Neural cell (in vitro differentiated cells): ENCODE data around the gene ATP9B. TPM values are rescaled to one million over a fixed set of nuclear protein-coding genes. Genes with fewer than 3 reads are reported as not detected.
"Not testable (repeated sequence)": the region's sequence is repeated elsewhere in the genome, so short reads cannot be mapped to it uniquely, and the experiment has no call there.

Experiments used
- H2AFZ ChIP-seq: fragments of 200-600, 300-800 bp; sonication (generic), shearing (Covaris generic); 2 replicates; pipeline ENCODE4 v1.6.0; 2014; ENCODE audit warnings: low read depth, mild to moderate bottlenecking, antibody characterized with exemption, low read length, moderate library complexity
- H3F3A ChIP-seq: fragments of 200-600 bp; shearing (Covaris generic); 2 replicates; pipeline ENCODE4 v1.6.1; 2016; ENCODE audit warnings: mild to moderate bottlenecking, moderate library complexity, mixed read lengths, antibody characterized with exemption, low read length; ENCODE audit not compliant: insufficient read depth, poor library complexity, severe bottlenecking
- H3K27ac ChIP-seq: fragments of 200-600, 300-800 bp; sonication (generic), shearing (Covaris generic); 2 replicates; pipeline ENCODE4 v1.5.1; 2014; ENCODE audit warnings: mild to moderate bottlenecking, low read length, moderate library complexity
- H3K27me3 ChIP-seq: fragments of 300-800, 200-600 bp; sonication (generic), shearing (Covaris generic); 2 replicates; pipeline ENCODE4 v1.6.0; 2014; ENCODE audit warnings: mild to moderate bottlenecking, low read depth, low read length, moderate library complexity; ENCODE audit not compliant: insufficient read depth
- H3K36me3 ChIP-seq: fragments of 300-800, 200-600 bp; sonication (generic), shearing (Covaris generic); 2 replicates; pipeline ENCODE4 v1.5.1; 2014; ENCODE audit warnings: mild to moderate bottlenecking, antibody characterized with exemption, low read length, moderate library complexity; ENCODE audit not compliant: insufficient read depth
- H3K4me2 ChIP-seq: fragments of 300-800, 200-600 bp; sonication (generic), shearing (Covaris generic); 2 replicates; pipeline ENCODE4 v1.6.0; 2014; ENCODE audit warnings: mild to moderate bottlenecking, low read length
- H3K4me3 ChIP-seq: fragments of 300-800, 200-600 bp; sonication (generic), shearing (Covaris generic); 2 replicates; pipeline ENCODE4 v1.5.1; 2014; ENCODE audit warnings: mild to moderate bottlenecking, low read length, moderate library complexity
- H3K79me2 ChIP-seq: fragments of 200-600 bp; shearing (Covaris generic); replicated peaks from 2 replicates; pipeline ENCODE4 v1.6.0; 2014; ENCODE audit warnings: mild to moderate bottlenecking, low read length, moderate library complexity; ENCODE audit not compliant: insufficient read depth
- H3K9ac ChIP-seq: fragments of 300-800, 200-600 bp; sonication (generic), shearing (Covaris generic); 2 replicates; pipeline ENCODE4 v1.6.1; 2016; ENCODE audit warnings: mild to moderate bottlenecking, low read length, mixed read lengths
- H3K9me2 ChIP-seq: fragments of 200-600 bp; shearing (Covaris generic); 2 replicates; pipeline ENCODE4 v1.6.1; 2016; ENCODE audit warnings: mild to moderate bottlenecking, low read length, mixed read lengths; ENCODE audit not compliant: insufficient read depth
- H3K9me3 ChIP-seq: fragments of 200-600, 300-800 bp; sonication (generic), shearing (Covaris generic); 2 replicates; pipeline ENCODE4 v1.6.1; 2016; ENCODE audit warnings: mild to moderate bottlenecking, mixed run types, low read length, moderate library complexity, mixed read lengths
- H4K20me1 ChIP-seq: fragments of 200-600 bp; shearing (Covaris generic); 2 replicates; pipeline ENCODE4 v1.6.1; 2016; ENCODE audit warnings: mild to moderate bottlenecking, mixed run types; ENCODE audit not compliant: insufficient read depth
- EP300 ChIP-seq: fragments of 450-650 bp; conservative IDR thresholded peaks from 2 replicates; pipeline ENCODE4 v1.6.1; 2014; ENCODE audit warnings: antibody characterized with exemption, mild to moderate bottlenecking, moderate library complexity; ENCODE audit not compliant: poor library complexity, severe bottlenecking
- EZH2 ChIP-seq: fragments of 200-600, 300-800 bp; shearing (Covaris generic), sonication (generic); IDR thresholded peaks from 2 replicates; pipeline ENCODE4 v1.6.1; 2014; ENCODE audit warnings: antibody characterized with exemption, low read length, borderline replicate concordance, mild to moderate bottlenecking; ENCODE audit not compliant: insufficient read depth, poor library complexity, severe bottlenecking
- MXI1 ChIP-seq: fragments of 450-650 bp; conservative IDR thresholded peaks from 2 replicates; pipeline ENCODE4 v1.6.1; 2014; ENCODE audit warnings: antibody characterized with exemption, mild to moderate bottlenecking; ENCODE audit not compliant: poor library complexity, severe bottlenecking
- POLR2AphosphoS5 ChIP-seq: IDR thresholded peaks from 2 replicates; pipeline ENCODE4 v1.6.1; 2012
- RAD21 ChIP-seq: fragments of 450-650 bp; conservative IDR thresholded peaks from 2 replicates; pipeline ENCODE4 v1.6.1; 2014; ENCODE audit warnings: antibody characterized with exemption, mild to moderate bottlenecking, moderate library complexity
- SMC3 ChIP-seq: fragments of 450-650 bp; conservative IDR thresholded peaks from 2 replicates; pipeline ENCODE4 v1.6.1; 2014; ENCODE audit warnings: antibody characterized with exemption, mild to moderate bottlenecking, moderate library complexity; ENCODE audit not compliant: poor library complexity
- TAF1 ChIP-seq: IDR thresholded peaks from 2 replicates; pipeline ENCODE4 v1.6.1; 2012; ENCODE audit warnings: low read depth
- polyA plus RNA-seq: library from polyadenylated mRNA; depleted of rRNA; stranded (reverse); fragments of >200 nt; gene quantifications from 2 replicates; pipeline ENCODE4 v1.2.3, GENCODE V29; 2014
- TF ChIP-seq, protein P1 (sequence below): IDR thresholded peaks from 2 replicates; pipeline ENCODE4 v1.6.1; 2012; ENCODE audit warnings: borderline replicate concordance
- TF ChIP-seq, protein P2 (sequence below): fragments of 450-650 bp; IDR thresholded peaks from 2 replicates; pipeline ENCODE4 v1.5.1; 2014; ENCODE audit warnings: antibody characterized with exemption, mild to moderate bottlenecking, moderate library complexity; ENCODE audit not compliant: poor library complexity, severe bottlenecking

Gene ATP9B
- polyA plus RNA-seq, 1 donor from 2014 or later, result 15.4 TPM

DNA sequence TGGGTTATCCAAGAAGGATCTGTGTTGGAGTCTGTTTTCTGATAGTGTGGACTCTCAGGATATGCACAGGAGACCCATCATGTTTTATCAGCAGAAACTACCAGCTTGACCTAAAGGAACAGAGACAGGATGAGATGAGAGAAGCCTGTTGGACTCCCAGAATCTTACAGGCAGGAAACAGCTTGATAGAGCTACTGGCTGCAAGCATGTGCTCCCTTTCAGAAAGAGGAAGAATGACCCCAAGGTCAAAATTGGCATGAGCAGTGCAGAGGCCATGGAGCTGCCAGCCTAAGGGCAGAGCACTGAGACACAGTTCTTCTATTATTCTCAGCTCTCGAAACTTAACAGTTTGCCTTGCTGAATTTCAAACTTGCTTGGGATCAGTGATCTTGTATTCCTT lies 191.3 kb downstream of the ATP9B start:
- TF ChIP-seq, protein P1, sequence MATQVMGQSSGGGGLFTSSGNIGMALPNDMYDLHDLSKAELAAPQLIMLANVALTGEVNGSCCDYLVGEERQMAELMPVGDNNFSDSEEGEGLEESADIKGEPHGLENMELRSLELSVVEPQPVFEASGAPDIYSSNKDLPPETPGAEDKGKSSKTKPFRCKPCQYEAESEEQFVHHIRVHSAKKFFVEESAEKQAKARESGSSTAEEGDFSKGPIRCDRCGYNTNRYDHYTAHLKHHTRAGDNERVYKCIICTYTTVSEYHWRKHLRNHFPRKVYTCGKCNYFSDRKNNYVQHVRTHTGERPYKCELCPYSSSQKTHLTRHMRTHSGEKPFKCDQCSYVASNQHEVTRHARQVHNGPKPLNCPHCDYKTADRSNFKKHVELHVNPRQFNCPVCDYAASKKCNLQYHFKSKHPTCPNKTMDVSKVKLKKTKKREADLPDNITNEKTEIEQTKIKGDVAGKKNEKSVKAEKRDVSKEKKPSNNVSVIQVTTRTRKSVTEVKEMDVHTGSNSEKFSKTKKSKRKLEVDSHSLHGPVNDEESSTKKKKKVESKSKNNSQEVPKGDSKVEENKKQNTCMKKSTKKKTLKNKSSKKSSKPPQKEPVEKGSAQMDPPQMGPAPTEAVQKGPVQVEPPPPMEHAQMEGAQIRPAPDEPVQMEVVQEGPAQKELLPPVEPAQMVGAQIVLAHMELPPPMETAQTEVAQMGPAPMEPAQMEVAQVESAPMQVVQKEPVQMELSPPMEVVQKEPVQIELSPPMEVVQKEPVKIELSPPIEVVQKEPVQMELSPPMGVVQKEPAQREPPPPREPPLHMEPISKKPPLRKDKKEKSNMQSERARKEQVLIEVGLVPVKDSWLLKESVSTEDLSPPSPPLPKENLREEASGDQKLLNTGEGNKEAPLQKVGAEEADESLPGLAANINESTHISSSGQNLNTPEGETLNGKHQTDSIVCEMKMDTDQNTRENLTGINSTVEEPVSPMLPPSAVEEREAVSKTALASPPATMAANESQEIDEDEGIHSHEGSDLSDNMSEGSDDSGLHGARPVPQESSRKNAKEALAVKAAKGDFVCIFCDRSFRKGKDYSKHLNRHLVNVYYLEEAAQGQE, result no peak
- TF ChIP-seq, protein P2, sequence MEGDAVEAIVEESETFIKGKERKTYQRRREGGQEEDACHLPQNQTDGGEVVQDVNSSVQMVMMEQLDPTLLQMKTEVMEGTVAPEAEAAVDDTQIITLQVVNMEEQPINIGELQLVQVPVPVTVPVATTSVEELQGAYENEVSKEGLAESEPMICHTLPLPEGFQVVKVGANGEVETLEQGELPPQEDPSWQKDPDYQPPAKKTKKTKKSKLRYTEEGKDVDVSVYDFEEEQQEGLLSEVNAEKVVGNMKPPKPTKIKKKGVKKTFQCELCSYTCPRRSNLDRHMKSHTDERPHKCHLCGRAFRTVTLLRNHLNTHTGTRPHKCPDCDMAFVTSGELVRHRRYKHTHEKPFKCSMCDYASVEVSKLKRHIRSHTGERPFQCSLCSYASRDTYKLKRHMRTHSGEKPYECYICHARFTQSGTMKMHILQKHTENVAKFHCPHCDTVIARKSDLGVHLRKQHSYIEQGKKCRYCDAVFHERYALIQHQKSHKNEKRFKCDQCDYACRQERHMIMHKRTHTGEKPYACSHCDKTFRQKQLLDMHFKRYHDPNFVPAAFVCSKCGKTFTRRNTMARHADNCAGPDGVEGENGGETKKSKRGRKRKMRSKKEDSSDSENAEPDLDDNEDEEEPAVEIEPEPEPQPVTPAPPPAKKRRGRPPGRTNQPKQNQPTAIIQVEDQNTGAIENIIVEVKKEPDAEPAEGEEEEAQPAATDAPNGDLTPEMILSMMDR, result no peak
- TF ChIP-seq EP300 (no peak), EZH2 (no peak), RAD21 (no peak), TAF1 (no peak), SMC3 (no peak), POLR2AphosphoS5 (no peak), MXI1 (no peak)

DNA sequence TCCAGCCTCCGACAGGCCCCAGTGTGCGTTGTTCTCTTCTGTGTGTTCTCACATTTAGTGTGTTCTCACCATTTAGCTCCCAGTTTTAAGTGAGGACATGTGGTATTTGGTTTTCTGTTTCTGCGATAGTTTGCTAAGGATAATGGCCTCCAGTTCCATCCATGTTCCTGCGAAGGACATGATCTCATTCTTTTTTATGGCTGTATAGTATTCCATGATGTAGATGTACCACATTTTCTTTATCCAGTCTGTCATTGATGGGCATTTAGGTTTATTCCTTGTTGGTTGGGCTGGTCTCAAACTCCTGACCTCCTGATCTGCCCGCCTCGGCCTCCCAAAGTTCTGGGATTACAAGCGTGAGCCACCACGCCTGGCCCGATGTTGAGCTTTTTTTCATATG lies 195.9 kb downstream of the ATP9B start:
- not testable (repeated sequence) for H2AFZ ChIP-seq, H3K9ac ChIP-seq, H3K27me3 ChIP-seq, H3K36me3 ChIP-seq, H3K9me2 ChIP-seq, H3K4me2 ChIP-seq, H3K9me3 ChIP-seq, H3K27ac ChIP-seq, H3F3A ChIP-seq, H3K79me2 ChIP-seq, H4K20me1 ChIP-seq, H3K4me3 ChIP-seq

More for the DNA sequence above, 191.3 kb downstream of the ATP9B start:
- no peaks in the 10 kb centered on the region for H3F3A ChIP-seq
- H3K9me2 ChIP-seq, result no peaks in the 10 kb centered on the region
- no peaks in the 10 kb centered on the region for H3K9me3 ChIP-seq
- no peak overlapping the region for H3K4me2 ChIP-seq
- H3K9ac ChIP-seq, result no peak overlapping the region
- no peaks in the 10 kb centered on the region for H3K79me2 ChIP-seq
- H3K4me3 ChIP-seq, result no peak overlapping the region
- H4K20me1 ChIP-seq, result no peaks in the 10 kb centered on the region
- H3K27ac ChIP-seq, result no peak overlapping the region
- no peak overlapping the region for H2AFZ ChIP-seq
- no peaks in the 10 kb centered on the region for H3K27me3 ChIP-seq
- no peaks in the 10 kb centered on the region for H3K36me3 ChIP-seq

DNA sequence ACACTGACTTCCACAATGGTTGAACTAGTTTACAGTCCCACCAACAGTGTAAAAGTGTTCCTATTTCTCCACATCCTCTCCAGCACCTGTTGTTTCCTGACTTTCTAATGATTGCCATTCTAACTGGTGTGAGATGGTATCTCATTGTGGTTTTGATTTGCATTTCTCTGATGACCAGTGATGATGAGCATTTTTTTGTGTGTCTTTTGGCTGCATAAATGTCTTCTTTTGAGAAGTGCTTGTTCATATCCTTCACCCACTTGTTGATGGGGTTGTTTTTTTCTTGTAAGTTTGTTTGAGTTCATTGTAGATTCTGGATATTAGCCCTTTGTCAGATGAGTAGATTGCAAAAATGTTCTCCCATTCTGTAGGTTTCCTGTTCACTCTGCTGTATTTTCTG lies 202.6 kb downstream of the ATP9B start:
- not testable (repeated sequence) for H3F3A ChIP-seq, H3K79me2 ChIP-seq, H4K20me1 ChIP-seq, H3K27ac ChIP-seq, H3K4me3 ChIP-seq, H3K27me3 ChIP-seq, H3K9me2 ChIP-seq, H2AFZ ChIP-seq, H3K9ac ChIP-seq, H3K36me3 ChIP-seq, H3K4me2 ChIP-seq, H3K9me3 ChIP-seq
